Measurements from ENCODE around the gene MANEAL.

Gene MANEAL

DNA sequence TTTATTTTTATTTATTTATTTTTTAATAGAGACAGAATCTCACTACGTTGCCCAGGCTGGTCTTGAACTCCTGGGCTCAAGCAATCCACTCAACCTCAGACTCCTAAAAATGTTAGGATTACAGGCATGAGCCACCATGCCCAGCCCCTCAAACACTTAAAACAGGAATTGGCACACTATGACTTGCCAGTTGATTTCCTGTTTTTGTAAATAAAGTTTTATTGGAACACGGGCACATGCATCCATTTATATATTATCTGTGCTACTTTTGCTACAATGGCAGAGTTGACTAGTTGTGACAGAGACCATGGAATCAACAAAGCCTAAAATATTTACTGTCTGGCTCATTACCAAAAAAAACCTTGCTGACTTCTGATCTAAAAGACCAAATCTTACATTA is 30.4 kb downstream of the MANEAL start:
- DNase-seq (ENCODE audit: extremely low read depth in 1 of 2, low read depth in 1 of 2) = no peak

DNA sequence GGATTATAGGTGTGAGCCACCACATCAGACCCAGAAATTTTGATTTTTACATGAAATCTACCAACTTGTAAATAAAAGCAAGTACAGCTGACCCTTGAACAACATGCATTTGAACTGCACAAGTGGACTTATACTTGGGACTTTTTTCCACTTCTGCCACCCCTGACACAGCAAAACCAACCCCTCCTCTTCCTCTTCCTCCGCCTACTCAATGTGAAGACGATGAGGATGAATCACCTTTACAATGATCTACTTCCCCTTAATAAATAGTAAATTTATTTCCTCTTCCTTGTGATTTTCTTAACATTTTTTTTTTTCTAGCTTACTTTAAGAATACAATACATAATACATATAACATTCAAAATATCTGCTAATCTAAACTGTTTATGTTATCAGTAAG is 31.9 kb downstream of the MANEAL start:
- DNase-seq (ENCODE audit: extremely low read depth in 1 of 2, low read depth in 1 of 2) = no peak

DNA sequence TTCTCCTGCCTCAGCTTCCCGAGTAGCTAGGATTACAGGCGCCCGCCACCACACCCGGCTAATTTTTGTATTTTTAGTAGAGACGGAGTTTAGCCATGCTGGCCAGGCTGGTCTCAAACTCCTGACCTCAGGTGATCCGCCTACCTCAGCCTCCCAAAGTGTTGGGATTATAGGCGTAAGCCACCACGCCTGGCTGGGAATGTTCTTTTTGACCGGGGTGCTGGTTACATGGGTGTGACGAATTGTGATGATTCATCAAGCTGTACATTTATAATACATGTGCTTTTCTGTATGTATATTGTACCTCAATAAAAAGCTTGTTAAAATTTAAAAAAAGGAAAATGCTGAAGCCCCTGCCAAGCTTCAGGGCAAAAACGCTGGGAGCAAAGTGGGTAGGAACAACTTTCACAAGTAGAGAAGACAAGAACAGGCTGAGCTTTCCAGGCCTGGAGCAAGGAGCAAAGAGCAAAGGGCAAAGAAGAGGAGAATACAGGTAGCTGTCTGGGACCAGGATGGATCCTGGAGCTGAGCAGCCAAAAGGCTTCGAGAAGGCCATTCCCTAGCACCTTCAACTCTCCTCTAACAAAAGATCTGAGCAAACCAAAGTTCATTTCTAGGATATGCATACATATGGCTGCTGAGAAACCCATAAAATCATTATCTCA is 34.9 kb downstream of the MANEAL start:
- no peak for DNase-seq (ENCODE audit: extremely low read depth in 1 of 2, low read depth in 1 of 2)

DNA sequence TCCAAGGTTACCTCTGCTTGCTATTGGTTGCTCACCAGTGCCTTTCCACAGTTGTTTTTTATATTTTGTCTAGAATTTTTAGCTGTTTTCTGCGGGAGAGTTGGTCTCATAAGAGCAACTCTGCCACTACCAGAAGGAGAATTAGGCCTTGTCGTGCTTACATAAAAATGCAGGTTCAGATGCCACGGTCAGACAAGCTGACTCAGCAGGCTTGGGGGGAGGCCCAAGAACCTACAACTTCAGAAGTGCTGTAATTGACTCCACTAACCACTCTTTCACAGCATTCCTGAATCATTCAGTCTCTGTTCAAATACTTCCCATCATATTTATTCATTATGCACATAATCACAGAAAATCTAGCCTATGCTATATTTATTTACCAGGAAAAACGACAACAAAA is 37.5 kb downstream of the MANEAL start:
- DNase-seq (ENCODE audit: extremely low read depth in 1 of 2, low read depth in 1 of 2) = no peak

DNA sequence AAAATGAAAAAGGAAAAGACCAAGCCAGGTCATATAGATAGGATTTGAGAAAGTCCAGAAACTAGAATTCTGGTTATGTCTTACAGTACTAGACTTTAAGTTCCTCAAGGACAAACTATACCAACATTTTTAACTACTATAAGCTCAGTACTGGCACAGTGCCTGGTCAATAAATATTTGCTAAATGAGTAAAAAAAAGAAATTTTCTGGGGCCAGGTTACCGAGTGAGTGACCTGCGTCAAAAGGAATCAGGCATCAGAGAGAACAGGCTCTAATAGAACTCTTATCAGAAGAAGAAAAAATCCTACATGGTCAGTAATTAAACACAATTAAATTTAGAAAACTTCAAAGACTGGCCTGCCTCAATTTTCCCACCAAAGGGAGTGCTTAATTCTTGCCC is 38.2 kb downstream of the MANEAL start:
- DNase-seq (ENCODE audit: extremely low read depth in 1 of 2, low read depth in 1 of 2) = no peak

DNA sequence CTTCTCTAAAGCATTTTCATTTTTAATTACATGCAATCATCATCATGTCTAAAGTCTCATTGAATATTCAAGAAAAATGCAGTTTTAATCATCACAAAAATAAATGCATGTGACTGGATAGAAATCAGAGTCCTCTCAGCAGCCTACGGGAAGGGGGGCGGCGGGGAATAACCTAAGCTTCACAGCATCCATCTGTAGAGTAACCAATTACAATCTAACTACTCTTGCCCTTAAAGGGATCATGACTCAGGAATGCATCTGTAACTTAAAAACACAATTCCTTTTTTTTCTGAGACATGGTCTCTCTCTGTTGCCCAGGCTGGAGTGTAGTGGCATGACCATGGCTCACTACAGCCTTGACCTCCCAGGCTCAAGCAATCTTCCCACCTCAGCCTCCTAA is 43.1 kb downstream of the MANEAL start:
- DNase-seq (ENCODE audit: extremely low read depth in 1 of 2, low read depth in 1 of 2) = no peak

DNA sequence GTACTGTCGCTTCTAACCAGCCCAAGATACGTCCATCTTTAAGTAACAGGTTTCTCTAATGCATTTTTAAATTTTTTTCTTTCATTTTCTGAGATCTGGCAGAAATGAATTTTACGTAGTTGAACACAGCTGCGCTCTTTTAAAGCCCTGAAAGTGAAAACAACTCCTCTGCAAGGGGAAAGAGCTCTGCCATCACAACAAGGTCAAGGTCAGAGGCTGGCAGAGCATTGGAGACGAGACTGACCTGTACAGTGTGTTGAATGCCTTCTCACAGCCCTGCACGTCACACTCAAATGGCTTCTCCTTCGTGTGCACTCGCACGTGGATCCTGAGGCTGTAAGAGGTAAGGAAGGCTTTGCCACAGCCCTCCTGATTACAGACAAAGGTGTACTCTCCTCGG is 46.0 kb downstream of the MANEAL start:
- DNase-seq (ENCODE audit: extremely low read depth in 1 of 2, low read depth in 1 of 2) = no peak

DNA sequence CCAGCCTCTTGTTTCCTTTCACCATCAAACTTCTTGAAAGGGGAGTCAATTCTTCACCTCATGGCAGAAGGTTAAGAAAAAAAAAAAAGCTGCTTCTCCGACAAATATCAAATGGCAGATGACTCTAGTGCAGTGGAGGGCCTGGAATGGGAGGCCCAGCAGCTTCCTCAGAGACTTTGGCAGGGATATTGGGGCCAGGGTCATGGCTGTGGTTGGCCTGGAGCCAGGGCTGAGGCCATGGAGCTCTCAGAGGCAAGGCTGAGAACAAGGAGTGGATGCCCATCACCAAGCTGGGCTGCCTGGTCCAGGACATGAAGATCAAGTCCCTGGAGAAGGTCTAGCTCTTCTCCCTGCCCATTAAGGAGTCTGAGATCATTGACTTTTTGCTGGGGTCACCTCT is 47.1 kb downstream of the MANEAL start:
- no peak for DNase-seq (ENCODE audit: extremely low read depth in 1 of 2, low read depth in 1 of 2)

DNA sequence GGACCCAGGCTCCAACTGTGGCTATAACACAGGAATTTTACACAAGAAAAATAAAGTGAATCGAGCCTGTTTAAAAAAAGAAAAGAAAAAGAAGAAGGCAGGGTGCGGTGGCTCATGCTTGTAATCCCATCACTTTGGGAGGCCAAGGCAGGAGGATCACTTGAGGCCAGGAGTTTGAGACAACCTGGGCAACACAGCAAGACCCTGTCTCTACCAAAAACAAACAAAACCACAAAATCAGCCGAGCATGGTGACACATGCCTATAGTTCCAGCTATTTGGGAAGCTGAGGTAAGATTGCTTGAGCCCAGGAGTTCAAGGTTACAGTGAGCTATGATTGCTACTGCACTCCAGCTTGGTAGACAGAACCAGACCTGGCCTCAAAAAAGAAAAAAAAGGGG is 48.0 kb downstream of the MANEAL start:
- DNase-seq (ENCODE audit: extremely low read depth in 1 of 2, low read depth in 1 of 2) = no peak

DNA sequence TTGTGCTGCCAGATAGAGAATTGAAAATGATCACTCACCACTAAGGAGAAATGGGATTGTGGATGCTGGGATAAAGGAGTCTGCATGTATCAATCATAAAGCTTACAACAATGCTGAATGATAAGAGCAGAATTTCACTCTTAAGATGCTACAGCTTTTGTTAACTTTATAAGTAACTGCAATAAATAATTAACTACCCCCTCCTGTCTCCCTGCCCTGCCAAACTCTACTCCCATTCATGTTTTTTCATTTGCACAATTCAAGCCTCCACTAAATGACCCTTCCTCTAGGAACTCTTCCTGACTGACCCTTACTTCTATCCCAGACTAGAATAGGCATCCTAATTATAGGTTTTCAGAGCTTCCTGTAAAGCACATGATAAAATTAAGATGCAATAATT is 50.9 kb downstream of the MANEAL start:
- DNase-seq (ENCODE audit: extremely low read depth in 1 of 2, low read depth in 1 of 2) = no peak

DNA sequence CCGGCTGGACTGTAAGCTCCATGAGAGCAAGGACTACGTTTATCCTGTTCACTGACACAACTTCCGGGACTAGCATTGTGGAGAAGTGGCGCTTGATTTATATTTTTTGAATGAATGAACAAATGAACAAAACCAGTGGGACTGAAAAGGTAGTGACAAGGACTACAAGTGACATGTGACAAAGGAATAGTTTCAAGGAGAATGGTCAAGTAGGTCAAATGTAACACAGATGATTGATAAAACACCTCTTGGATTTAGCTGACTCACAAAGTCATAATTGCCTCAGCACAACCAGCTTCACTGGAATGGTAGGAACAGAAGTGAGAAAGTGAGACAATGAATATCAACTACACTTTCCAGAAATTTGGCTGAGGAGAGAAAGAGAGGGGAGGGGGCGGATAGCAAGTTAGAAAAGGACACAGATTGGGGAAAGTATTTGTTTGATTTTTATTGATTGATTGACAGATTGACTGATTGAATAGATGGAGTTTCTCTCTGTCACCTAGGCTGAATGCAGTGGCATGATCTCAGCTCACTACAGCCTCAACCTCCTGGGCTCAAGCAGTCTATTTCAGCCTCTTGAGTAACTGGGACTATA is 51.5 kb downstream of the MANEAL start:
- DNase-seq (ENCODE audit: extremely low read depth in 1 of 2, low read depth in 1 of 2) = no peak

DNA sequence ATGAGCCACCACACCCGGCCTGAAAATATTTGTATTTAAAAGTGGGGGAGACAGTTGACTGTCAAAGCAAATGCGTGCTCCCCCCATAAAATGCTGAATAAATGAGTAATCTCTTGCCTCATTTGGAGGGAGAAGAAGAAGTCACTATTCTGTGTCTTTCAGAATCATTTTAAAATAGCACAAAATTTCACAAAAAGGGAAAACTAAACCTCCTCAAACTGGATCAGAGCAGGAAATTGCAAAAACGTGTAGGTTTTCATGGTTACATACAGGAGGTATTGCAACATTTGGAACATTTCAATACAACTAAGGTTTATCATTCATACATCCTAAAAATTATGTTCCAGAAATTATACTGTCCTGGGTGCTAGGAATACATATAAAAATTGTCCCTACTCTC is 52.1 kb downstream of the MANEAL start:
- DNase-seq (ENCODE audit: extremely low read depth in 1 of 2, low read depth in 1 of 2) = no peak

DNA sequence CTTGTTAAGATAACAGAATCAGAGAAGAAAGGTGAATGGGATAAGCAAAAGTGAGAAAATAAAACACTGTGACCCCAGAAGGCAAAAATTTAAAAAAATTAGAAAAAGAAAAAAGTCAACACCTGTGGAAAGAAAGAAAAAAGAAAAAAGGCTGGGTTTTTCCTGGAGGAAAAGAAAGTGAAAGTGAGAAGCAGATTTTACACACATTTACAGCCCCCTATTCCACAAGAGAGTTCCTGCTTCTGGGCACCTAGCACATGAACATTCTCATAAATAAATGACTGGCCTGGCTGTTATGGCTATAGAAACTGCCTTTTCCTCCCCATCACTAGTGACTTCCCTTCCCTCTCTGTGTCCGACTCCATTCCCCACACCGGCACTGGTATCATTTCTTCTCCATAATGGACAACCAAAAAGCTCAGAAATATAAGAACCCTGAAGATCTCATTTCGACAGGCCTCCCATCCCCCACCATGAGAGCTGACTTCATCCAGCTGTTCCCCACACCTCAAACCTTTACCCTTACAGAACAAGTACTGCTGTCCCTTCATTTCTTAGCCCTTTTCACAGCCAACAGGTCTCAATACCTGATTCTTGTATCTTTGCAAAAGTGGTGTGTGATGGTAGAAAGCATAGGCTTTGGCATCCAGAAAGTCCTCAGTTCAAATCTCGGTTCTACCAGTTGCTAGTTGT is 53.1 kb downstream of the MANEAL start:
- no peak for DNase-seq (ENCODE audit: extremely low read depth in 1 of 2, low read depth in 1 of 2)

DNA sequence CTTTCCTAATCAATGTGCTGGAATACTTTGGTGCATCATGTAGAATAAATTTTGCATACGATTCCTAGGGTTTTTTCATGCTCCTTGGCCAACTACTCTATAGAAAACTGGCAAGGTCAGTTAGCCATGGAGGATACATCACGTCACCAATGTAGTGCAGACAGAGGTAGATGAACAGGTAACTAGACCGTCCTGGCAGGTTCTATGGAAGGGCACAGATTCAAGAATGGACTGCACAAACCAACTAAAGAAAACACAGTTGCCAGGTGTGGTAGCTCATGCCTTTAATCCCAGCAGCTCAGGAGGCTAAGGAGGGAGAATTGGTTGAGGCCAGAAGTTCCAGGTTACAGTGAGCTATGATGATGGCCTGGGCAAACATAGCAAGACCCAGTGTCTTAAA is 55.8 kb downstream of the MANEAL start:
- no peak for DNase-seq (ENCODE audit: extremely low read depth in 1 of 2, low read depth in 1 of 2)

DNA sequence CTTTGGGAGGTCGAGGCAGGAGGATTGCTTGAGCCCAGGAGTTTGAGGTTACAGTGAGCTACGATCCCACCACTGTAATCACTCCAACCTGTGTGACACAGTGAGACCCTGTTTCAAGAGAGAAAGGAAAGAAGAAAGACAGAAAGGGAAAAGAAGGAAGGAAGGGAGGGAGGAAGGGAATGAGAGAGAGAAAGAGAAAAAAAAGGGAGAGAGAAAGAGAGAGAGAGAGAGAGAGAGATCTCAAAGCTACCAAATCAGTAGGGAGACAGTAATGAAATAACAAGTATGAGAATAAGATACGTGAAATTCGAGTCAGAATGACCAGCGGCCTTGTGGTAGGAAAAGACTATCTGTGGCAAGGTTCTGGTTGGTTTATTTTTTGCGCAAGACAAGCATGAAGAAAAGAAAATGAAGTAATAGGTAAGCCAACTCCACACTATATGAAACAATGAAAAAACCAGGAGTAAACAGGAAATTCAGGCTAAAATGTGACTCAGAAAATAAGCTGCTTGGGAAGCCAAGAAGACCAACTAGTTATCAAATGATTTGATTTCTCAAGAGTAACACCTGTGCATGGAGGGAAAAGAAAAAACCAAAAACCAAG is 56.8 kb downstream of the MANEAL start:
- DNase-seq (ENCODE audit: extremely low read depth in 1 of 2, low read depth in 1 of 2) = no peak
